Measurements from ENCODE around the gene CDKL5.

Gene CDKL5

GRCh38 chrX:18596096-18596495, 170.7 kb downstream of the CDKL5 start:
- H3K27me3 ChIP-seq (ENCODE audit: insufficient read depth, low read length), result no peaks in the 10 kb centered on the region
- H3K4me3 ChIP-seq (ENCODE audit: low read length), result no peak overlapping the region
- H3K9me3 ChIP-seq (ENCODE audit: low read length), result no peaks in the 10 kb centered on the region
- no peak overlapping the region for H2AFZ ChIP-seq (ENCODE audit: low read depth, low read length)
- no peaks in the 10 kb centered on the region for H3K4me1 ChIP-seq (ENCODE audit: insufficient read depth, low read length)
- no peaks in the 10 kb centered on the region for H3K36me3 ChIP-seq (ENCODE audit: insufficient read depth, low read length)

- no peaks in the 10 kb centered on the region for H3K27me3 ChIP-seq (ENCODE audit: insufficient read depth, low read length)
- no peak overlapping the region for H3K4me3 ChIP-seq (ENCODE audit: low read length)
- no peaks in the 10 kb centered on the region for H3K36me3 ChIP-seq (ENCODE audit: insufficient read depth, low read length)
- no peaks in the 10 kb centered on the region for H3K9me3 ChIP-seq (ENCODE audit: low read length)
- no peak overlapping the region for H2AFZ ChIP-seq (ENCODE audit: low read depth, low read length)
- no peaks in the 10 kb centered on the region for H3K4me1 ChIP-seq (ENCODE audit: insufficient read depth, low read length)
These were observed 173.0 kb downstream of the CDKL5 start for GRCh38 chrX:18598413-18598812.

GRCh38 chrX:18607966-18608365, 182.6 kb downstream of the CDKL5 start:
- no peaks in the 10 kb centered on the region for H3K27me3 ChIP-seq (ENCODE audit: insufficient read depth, low read length)
- no peak overlapping the region for H3K4me3 ChIP-seq (ENCODE audit: low read length)
- no peaks in the 10 kb centered on the region for H3K9me3 ChIP-seq (ENCODE audit: low read length)
- no peak overlapping the region for H2AFZ ChIP-seq (ENCODE audit: low read depth, low read length)
- peaks cover 7% of the 10 kb centered on the region for H3K36me3 ChIP-seq (ENCODE audit: insufficient read depth, low read length)
- no peaks in the 10 kb centered on the region for H3K4me1 ChIP-seq (ENCODE audit: insufficient read depth, low read length)

- peaks cover 6% of the 10 kb centered on the region for H3K36me3 ChIP-seq (ENCODE audit: insufficient read depth, low read length)
- no peak overlapping the region for H2AFZ ChIP-seq (ENCODE audit: low read depth, low read length)
- H3K4me1 ChIP-seq (ENCODE audit: insufficient read depth, low read length), result peaks cover 9% of the 10 kb centered on the region
- H3K4me3 ChIP-seq (ENCODE audit: low read length), result no peak overlapping the region
- H3K9me3 ChIP-seq (ENCODE audit: low read length), result no peaks in the 10 kb centered on the region
- no peaks in the 10 kb centered on the region for H3K27me3 ChIP-seq (ENCODE audit: insufficient read depth, low read length)
These were observed 188.7 kb downstream of the CDKL5 start for GRCh38 chrX:18613930-18614639.

GRCh38 chrX:18616688-18617406, 191.4 kb downstream of the CDKL5 start:
- H3K9me3 ChIP-seq (ENCODE audit: low read length), result no peaks in the 10 kb centered on the region
- H3K27me3 ChIP-seq (ENCODE audit: insufficient read depth, low read length), result no peaks in the 10 kb centered on the region
- H3K4me3 ChIP-seq (ENCODE audit: low read length), result no peak overlapping the region
- peaks cover 6% of the 10 kb centered on the region for H3K36me3 ChIP-seq (ENCODE audit: insufficient read depth, low read length)
- H3K4me1 ChIP-seq (ENCODE audit: insufficient read depth, low read length), result peaks cover 9% of the 10 kb centered on the region
- no peak overlapping the region for H2AFZ ChIP-seq (ENCODE audit: low read depth, low read length)

- peaks cover 6% of the 10 kb centered on the region for H3K36me3 ChIP-seq (ENCODE audit: insufficient read depth, low read length)
- H3K9me3 ChIP-seq (ENCODE audit: low read length), result no peaks in the 10 kb centered on the region
- H3K27me3 ChIP-seq (ENCODE audit: insufficient read depth, low read length), result no peaks in the 10 kb centered on the region
- H3K4me1 ChIP-seq (ENCODE audit: insufficient read depth, low read length), result peaks cover 9% of the 10 kb centered on the region
- no peak overlapping the region for H3K4me3 ChIP-seq (ENCODE audit: low read length)
- no peak overlapping the region for H2AFZ ChIP-seq (ENCODE audit: low read depth, low read length)
These were observed 192.0 kb downstream of the CDKL5 start for GRCh38 chrX:18617407-18617750.

GRCh38 chrX:18619288-18619687, 193.9 kb downstream of the CDKL5 start:
- H3K4me3 ChIP-seq (ENCODE audit: low read length), result no peak overlapping the region
- peaks cover 3% of the 10 kb centered on the region for H3K36me3 ChIP-seq (ENCODE audit: insufficient read depth, low read length)
- peaks cover 9% of the 10 kb centered on the region for H3K4me1 ChIP-seq (ENCODE audit: insufficient read depth, low read length)
- no peak overlapping the region for H2AFZ ChIP-seq (ENCODE audit: low read depth, low read length)
- H3K9me3 ChIP-seq (ENCODE audit: low read length), result no peaks in the 10 kb centered on the region
- H3K27me3 ChIP-seq (ENCODE audit: insufficient read depth, low read length), result no peaks in the 10 kb centered on the region

GRCh38 chrX:18620349-18620748, 194.9 kb downstream of the CDKL5 start:
- peaks cover 2% of the 10 kb centered on the region for H3K36me3 ChIP-seq (ENCODE audit: insufficient read depth, low read length)
- H3K27me3 ChIP-seq (ENCODE audit: insufficient read depth, low read length), result no peaks in the 10 kb centered on the region
- H2AFZ ChIP-seq (ENCODE audit: low read depth, low read length), result no peak overlapping the region
- peaks cover 9% of the 10 kb centered on the region for H3K4me1 ChIP-seq (ENCODE audit: insufficient read depth, low read length)
- no peaks in the 10 kb centered on the region for H3K9me3 ChIP-seq (ENCODE audit: low read length)
- no peak overlapping the region for H3K4me3 ChIP-seq (ENCODE audit: low read length)

GRCh38 chrX:18624599-18624998, 199.2 kb downstream of the CDKL5 start:
- H3K4me3 ChIP-seq (ENCODE audit: low read length), result no peak overlapping the region
- H3K9me3 ChIP-seq (ENCODE audit: low read length), result no peaks in the 10 kb centered on the region
- no peaks in the 10 kb centered on the region for H3K4me1 ChIP-seq (ENCODE audit: insufficient read depth, low read length)
- no peak overlapping the region for H2AFZ ChIP-seq (ENCODE audit: low read depth, low read length)
- no peaks in the 10 kb centered on the region for H3K27me3 ChIP-seq (ENCODE audit: insufficient read depth, low read length)
- H3K36me3 ChIP-seq (ENCODE audit: insufficient read depth, low read length), result peaks cover 5% of the 10 kb centered on the region

GRCh38 chrX:18630934-18631333, 205.5 kb downstream of the CDKL5 start:
- Histone ChIP-seq H3K4me1 (ENCODE audit: insufficient read depth, low read length) (no peaks in the 10 kb centered on the region), H3K27me3 (ENCODE audit: insufficient read depth, low read length) (no peaks in the 10 kb centered on the region), H3K9me3 (ENCODE audit: low read length) (no peaks in the 10 kb centered on the region), H2AFZ (ENCODE audit: low read depth, low read length) (no peak overlapping the region), H3K4me3 (ENCODE audit: low read length) (no peak overlapping the region), H3K36me3 (ENCODE audit: insufficient read depth, low read length) (peaks cover 2% of the 10 kb centered on the region)

- Histone ChIP-seq H3K9me3 (ENCODE audit: low read length) (no peaks in the 10 kb centered on the region), H3K27me3 (ENCODE audit: insufficient read depth, low read length) (no peaks in the 10 kb centered on the region), H2AFZ (ENCODE audit: low read depth, low read length) (no peak overlapping the region), H3K4me1 (ENCODE audit: insufficient read depth, low read length) (no peaks in the 10 kb centered on the region), H3K4me3 (ENCODE audit: low read length) (no peak overlapping the region), H3K36me3 (ENCODE audit: insufficient read depth, low read length) (no peaks in the 10 kb centered on the region)
These were observed 213.0 kb downstream of the CDKL5 start for GRCh38 chrX:18638398-18638797.

GRCh38 chrX:18639280-18639679, 213.9 kb downstream of the CDKL5 start:
- Histone ChIP-seq H3K36me3 (ENCODE audit: insufficient read depth, low read length) (no peaks in the 10 kb centered on the region), H3K4me1 (ENCODE audit: insufficient read depth, low read length) (no peaks in the 10 kb centered on the region), H3K9me3 (ENCODE audit: low read length) (no peaks in the 10 kb centered on the region), H3K4me3 (ENCODE audit: low read length) (no peak overlapping the region), H3K27me3 (ENCODE audit: insufficient read depth, low read length) (no peaks in the 10 kb centered on the region), H2AFZ (ENCODE audit: low read depth, low read length) (no peak overlapping the region)

GRCh38 chrX:18640686-18641085, 215.3 kb downstream of the CDKL5 start:
- no peaks in the 10 kb centered on the region for H3K36me3 ChIP-seq (ENCODE audit: insufficient read depth, low read length)
- no peaks in the 10 kb centered on the region for H3K27me3 ChIP-seq (ENCODE audit: insufficient read depth, low read length)
- H2AFZ ChIP-seq (ENCODE audit: low read depth, low read length), result no peak overlapping the region
- no peak overlapping the region for H3K4me3 ChIP-seq (ENCODE audit: low read length)
- no peaks in the 10 kb centered on the region for H3K4me1 ChIP-seq (ENCODE audit: insufficient read depth, low read length)
- no peaks in the 10 kb centered on the region for H3K9me3 ChIP-seq (ENCODE audit: low read length)

- H3K27me3 ChIP-seq (ENCODE audit: insufficient read depth, low read length), result no peaks in the 10 kb centered on the region
- H3K4me1 ChIP-seq (ENCODE audit: insufficient read depth, low read length), result no peaks in the 10 kb centered on the region
- no peak overlapping the region for H3K4me3 ChIP-seq (ENCODE audit: low read length)
- no peak overlapping the region for H2AFZ ChIP-seq (ENCODE audit: low read depth, low read length)
- H3K9me3 ChIP-seq (ENCODE audit: low read length), result peaks cover 2% of the 10 kb centered on the region
- no peaks in the 10 kb centered on the region for H3K36me3 ChIP-seq (ENCODE audit: insufficient read depth, low read length)
These were observed 217.8 kb downstream of the CDKL5 start for GRCh38 chrX:18643243-18643642.
